ENCODE data around the gene CTDNEP1.

CTDNEP1 gene

GRCh38 chr17:7228920-7229319, 22.6 kb downstream of the CTDNEP1 start:
- DNase-seq (ENCODE audit: low spot score): no peak

GRCh38 chr17:7226721-7227710, 24.5 kb downstream of the CTDNEP1 start:
- DNase-seq (ENCODE audit: low spot score): no peak

GRCh38 chr17:7225711-7226331, 25.7 kb downstream of the CTDNEP1 start:
- no peak for DNase-seq (ENCODE audit: low spot score)

GRCh38 chr17:7224661-7225111, 26.8 kb downstream of the CTDNEP1 start:
- DNase-seq (ENCODE audit: low spot score): no peak

- no peak for DNase-seq (ENCODE audit: low spot score)
Measured at GRCh38 chr17:7224110-7224509, 27.4 kb downstream of the CTDNEP1 start.

- DNase-seq (ENCODE audit: low spot score): no peak
Measured at GRCh38 chr17:7223375-7223774, 28.2 kb downstream of the CTDNEP1 start.

- peak; percentile 59 for DNase-seq (ENCODE audit: low spot score)
Measured at GRCh38 chr17:7222972-7223292, 28.6 kb downstream of the CTDNEP1 start.

GRCh38 chr17:7222093-7222971, 29.2 kb downstream of the CTDNEP1 start:
- peak; percentile 28 for DNase-seq (ENCODE audit: low spot score)

- no peak for DNase-seq (ENCODE audit: low spot score)
Measured at GRCh38 chr17:7221278-7222092, 30.0 kb downstream of the CTDNEP1 start.

- DNase-seq (ENCODE audit: low spot score): peak; percentile 70
Measured at GRCh38 chr17:7220593-7221277, 30.8 kb downstream of the CTDNEP1 start.

GRCh38 chr17:7219812-7220592, 31.5 kb downstream of the CTDNEP1 start, which contains the start of the genes ACADVL and DLG4:
ACADVL (plus strand) TSS chr17:7219938; CDS start chr17:7219985, 47 bp downstream.
DLG4 (minus strand) TSS chr17:7219836.
- peak; percentile 88 for DNase-seq (ENCODE audit: low spot score)

GRCh38 chr17:7219229-7219811, 32.2 kb downstream of the CTDNEP1 start:
- no peak for DNase-seq (ENCODE audit: low spot score)

GRCh38 chr17:7218758-7219157, 32.8 kb downstream of the CTDNEP1 start:
- DNase-seq (ENCODE audit: low spot score): no peak

GRCh38 chr17:7218166-7218565, 33.4 kb downstream of the CTDNEP1 start:
- peak; percentile 37 for DNase-seq (ENCODE audit: low spot score)

GRCh38 chr17:7217113-7217987, 34.2 kb downstream of the CTDNEP1 start:
- DNase-seq (ENCODE audit: low spot score): peak; percentile 87

- no peak for DNase-seq (ENCODE audit: low spot score)
Measured at GRCh38 chr17:7216242-7217112, 35.1 kb downstream of the CTDNEP1 start.

- no peak for DNase-seq (ENCODE audit: low spot score)
Measured at GRCh38 chr17:7215652-7216180, 35.8 kb downstream of the CTDNEP1 start.
